ENCODE results near the gene ABHD17A. TPM values are rescaled to one million over a fixed set of nuclear protein-coding genes. Genes with fewer than 3 reads are reported as not detected.

Gene ABHD17A
- total RNA-seq, 1 experiment from 2014 or later = 60.7 TPM

DNA sequence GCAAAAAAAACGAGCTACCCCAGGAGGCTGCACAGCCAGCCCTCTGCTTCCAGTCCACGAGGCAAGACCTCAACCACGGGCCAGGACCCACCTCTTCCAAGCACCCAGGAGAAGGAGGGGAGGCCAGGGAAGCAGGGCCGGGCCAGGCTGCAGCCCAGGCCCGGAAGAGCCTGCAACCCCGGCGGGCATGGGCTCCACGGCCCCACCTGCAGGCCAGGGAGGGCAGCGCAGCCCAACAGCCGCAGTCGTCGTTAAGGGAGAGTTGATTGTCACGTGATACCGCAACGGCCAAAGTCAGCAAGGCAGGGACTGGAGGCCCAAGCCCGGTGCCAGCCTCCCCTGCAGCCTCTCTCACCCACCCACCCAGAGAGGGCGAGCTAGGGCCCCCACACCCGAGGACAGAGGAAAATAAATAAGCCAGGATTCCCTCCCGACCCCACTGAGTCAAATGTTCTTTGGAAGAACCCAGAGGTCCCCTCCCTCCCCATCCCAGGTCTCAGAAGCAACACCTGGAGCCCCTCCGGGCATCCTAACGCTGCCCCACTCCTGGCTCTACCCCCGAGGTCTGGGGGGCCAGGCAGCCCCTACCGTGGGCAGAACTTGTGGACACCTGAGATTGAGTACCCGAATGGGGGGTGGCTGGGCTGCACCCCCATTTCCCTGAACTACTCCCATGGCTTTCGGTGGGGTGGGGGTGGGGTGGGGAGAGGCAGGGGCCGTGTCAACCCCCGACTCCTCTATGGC lies 31.8 kb downstream of the ABHD17A start:
- ATAC-seq = peak; percentile 13
- DNase-seq (ENCODE audit: low spot score) = peak; percentile 93
- Mint-ChIP-seq H3K4me3 (peak overlapping the region; percentile 46), H3K27ac (peak overlapping the region; percentile 90; the same call in 1 of the 2 replicates), H3K9me3 (no peaks in the 10 kb centered on the region), H3K36me3 (no peaks in the 10 kb centered on the region), H3K4me1 (peaks cover 35% of the 10 kb centered on the region), H3K27me3 (ENCODE audit: low read depth) (no peaks in the 10 kb centered on the region)
- CTCF ChIA-PET = interaction anchor here (0.6 to 8.2 kb wide), 4 partner anchors 11 to 426 kb away, joined by 3 to 70 read pairs (median 4); no protein-coding TSS in a partner anchor
- TF ChIP-seq, protein P1, sequence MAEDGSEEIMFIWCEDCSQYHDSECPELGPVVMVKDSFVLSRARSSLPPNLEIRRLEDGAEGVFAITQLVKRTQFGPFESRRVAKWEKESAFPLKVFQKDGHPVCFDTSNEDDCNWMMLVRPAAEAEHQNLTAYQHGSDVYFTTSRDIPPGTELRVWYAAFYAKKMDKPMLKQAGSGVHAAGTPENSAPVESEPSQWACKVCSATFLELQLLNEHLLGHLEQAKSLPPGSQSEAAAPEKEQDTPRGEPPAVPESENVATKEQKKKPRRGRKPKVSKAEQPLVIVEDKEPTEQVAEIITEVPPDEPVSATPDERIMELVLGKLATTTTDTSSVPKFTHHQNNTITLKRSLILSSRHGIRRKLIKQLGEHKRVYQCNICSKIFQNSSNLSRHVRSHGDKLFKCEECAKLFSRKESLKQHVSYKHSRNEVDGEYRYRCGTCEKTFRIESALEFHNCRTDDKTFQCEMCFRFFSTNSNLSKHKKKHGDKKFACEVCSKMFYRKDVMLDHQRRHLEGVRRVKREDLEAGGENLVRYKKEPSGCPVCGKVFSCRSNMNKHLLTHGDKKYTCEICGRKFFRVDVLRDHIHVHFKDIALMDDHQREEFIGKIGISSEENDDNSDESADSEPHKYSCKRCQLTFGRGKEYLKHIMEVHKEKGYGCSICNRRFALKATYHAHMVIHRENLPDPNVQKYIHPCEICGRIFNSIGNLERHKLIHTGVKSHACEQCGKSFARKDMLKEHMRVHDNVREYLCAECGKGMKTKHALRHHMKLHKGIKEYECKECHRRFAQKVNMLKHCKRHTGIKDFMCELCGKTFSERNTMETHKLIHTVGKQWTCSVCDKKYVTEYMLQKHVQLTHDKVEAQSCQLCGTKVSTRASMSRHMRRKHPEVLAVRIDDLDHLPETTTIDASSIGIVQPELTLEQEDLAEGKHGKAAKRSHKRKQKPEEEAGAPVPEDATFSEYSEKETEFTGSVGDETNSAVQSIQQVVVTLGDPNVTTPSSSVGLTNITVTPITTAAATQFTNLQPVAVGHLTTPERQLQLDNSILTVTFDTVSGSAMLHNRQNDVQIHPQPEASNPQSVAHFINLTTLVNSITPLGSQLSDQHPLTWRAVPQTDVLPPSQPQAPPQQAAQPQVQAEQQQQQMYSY (CRISPR knock-in tag; IDR thresholded peaks at IDR 0.05) = peak; percentile 51; the same call in 1 of the 2 replicates
- TF ChIP-seq IRF1 (CRISPR knock-in tag; IDR thresholded peaks at IDR 0.05) = no peak
- peak; percentile 91 for TF ChIP-seq USF1 (CRISPR knock-in tag; IDR thresholded peaks at IDR 0.05)
- TF ChIP-seq, protein P2, sequence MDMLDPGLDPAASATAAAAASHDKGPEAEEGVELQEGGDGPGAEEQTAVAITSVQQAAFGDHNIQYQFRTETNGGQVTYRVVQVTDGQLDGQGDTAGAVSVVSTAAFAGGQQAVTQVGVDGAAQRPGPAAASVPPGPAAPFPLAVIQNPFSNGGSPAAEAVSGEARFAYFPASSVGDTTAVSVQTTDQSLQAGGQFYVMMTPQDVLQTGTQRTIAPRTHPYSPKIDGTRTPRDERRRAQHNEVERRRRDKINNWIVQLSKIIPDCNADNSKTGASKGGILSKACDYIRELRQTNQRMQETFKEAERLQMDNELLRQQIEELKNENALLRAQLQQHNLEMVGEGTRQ (CRISPR knock-in tag; IDR thresholded peaks at IDR 0.05) = peak; percentile 93
- no peak for TF ChIP-seq FOXP1 (CRISPR knock-in tag; IDR thresholded peaks at IDR 0.05; ENCODE audit: borderline replicate concordance)
- TF ChIP-seq ATF2 (CRISPR knock-in tag; IDR thresholded peaks at IDR 0.05; ENCODE audit: borderline replicate concordance, low read depth) = no peak
- TF ChIP-seq, protein P3, sequence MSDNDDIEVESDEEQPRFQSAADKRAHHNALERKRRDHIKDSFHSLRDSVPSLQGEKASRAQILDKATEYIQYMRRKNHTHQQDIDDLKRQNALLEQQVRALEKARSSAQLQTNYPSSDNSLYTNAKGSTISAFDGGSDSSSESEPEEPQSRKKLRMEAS (CRISPR knock-in tag; IDR thresholded peaks at IDR 0.05) = peak; percentile 62; the same call in 1 of the 2 replicates
- TF ChIP-seq, protein P4, sequence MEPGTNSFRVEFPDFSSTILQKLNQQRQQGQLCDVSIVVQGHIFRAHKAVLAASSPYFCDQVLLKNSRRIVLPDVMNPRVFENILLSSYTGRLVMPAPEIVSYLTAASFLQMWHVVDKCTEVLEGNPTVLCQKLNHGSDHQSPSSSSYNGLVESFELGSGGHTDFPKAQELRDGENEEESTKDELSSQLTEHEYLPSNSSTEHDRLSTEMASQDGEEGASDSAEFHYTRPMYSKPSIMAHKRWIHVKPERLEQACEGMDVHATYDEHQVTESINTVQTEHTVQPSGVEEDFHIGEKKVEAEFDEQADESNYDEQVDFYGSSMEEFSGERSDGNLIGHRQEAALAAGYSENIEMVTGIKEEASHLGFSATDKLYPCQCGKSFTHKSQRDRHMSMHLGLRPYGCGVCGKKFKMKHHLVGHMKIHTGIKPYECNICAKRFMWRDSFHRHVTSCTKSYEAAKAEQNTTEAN (CRISPR knock-in tag; IDR thresholded peaks at IDR 0.05) = no peak
- TF ChIP-seq, protein P5, sequence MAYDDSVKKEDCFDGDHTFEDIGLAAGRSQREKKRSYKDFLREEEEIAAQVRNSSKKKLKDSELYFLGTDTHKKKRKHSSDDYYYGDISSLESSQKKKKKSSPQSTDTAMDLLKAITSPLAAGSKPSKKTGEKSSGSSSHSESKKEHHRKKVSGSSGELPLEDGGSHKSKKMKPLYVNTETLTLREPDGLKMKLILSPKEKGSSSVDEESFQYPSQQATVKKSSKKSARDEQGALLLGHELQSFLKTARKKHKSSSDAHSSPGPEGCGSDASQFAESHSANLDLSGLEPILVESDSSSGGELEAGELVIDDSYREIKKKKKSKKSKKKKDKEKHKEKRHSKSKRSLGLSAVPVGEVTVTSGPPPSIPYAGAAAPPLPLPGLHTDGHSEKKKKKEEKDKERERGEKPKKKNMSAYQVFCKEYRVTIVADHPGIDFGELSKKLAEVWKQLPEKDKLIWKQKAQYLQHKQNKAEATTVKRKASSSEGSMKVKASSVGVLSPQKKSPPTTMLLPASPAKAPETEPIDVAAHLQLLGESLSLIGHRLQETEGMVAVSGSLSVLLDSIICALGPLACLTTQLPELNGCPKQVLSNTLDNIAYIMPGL (CRISPR knock-in tag; IDR thresholded peaks at IDR 0.05) = peak; percentile 45; the same call in 1 of the 2 replicates
- TF ChIP-seq, protein P6, sequence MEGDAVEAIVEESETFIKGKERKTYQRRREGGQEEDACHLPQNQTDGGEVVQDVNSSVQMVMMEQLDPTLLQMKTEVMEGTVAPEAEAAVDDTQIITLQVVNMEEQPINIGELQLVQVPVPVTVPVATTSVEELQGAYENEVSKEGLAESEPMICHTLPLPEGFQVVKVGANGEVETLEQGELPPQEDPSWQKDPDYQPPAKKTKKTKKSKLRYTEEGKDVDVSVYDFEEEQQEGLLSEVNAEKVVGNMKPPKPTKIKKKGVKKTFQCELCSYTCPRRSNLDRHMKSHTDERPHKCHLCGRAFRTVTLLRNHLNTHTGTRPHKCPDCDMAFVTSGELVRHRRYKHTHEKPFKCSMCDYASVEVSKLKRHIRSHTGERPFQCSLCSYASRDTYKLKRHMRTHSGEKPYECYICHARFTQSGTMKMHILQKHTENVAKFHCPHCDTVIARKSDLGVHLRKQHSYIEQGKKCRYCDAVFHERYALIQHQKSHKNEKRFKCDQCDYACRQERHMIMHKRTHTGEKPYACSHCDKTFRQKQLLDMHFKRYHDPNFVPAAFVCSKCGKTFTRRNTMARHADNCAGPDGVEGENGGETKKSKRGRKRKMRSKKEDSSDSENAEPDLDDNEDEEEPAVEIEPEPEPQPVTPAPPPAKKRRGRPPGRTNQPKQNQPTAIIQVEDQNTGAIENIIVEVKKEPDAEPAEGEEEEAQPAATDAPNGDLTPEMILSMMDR (IDR thresholded peaks at IDR 0.05) = peak; percentile 90
- TF ChIP-seq, protein P7, sequence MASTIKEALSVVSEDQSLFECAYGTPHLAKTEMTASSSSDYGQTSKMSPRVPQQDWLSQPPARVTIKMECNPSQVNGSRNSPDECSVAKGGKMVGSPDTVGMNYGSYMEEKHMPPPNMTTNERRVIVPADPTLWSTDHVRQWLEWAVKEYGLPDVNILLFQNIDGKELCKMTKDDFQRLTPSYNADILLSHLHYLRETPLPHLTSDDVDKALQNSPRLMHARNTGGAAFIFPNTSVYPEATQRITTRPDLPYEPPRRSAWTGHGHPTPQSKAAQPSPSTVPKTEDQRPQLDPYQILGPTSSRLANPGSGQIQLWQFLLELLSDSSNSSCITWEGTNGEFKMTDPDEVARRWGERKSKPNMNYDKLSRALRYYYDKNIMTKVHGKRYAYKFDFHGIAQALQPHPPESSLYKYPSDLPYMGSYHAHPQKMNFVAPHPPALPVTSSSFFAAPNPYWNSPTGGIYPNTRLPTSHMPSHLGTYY (CRISPR knock-in tag; IDR thresholded peaks at IDR 0.05) = no peak
- TF ChIP-seq CREB1 (CRISPR knock-in tag; IDR thresholded peaks at IDR 0.05) = no peak
- TF ChIP-seq ATF3 (CRISPR knock-in tag; conservative IDR thresholded peaks at IDR 0.05) = no peak
- 0 out of 2 replicates have a peak, but pooled peaks have one; percentile 20 for TF ChIP-seq GTF2I (CRISPR knock-in tag; conservative IDR thresholded peaks at IDR 0.05)
- POLR2A ChIA-PET = no interaction called here
